NCI-H2227 treated with DMSO at 0.1 percent for 48 hours (cell line): Measurements from ENCODE around the gene CCDC78.

Experiments used
- DNase-seq: peaks from one replicate; lab custom pipeline; 2025; lab: John Stamatoyannopoulos, UW

CCDC78 gene

GRCh38 chr16:722835-723633 lies 3.2 kb downstream of the CCDC78 start:
- no peak for DNase-seq

GRCh38 chr16:721765-722540 lies 4.3 kb downstream of the CCDC78 start:
- DNase-seq: no peak

- peak; percentile 82 for DNase-seq
Observed at GRCh38 chr16:720990-721764, 5.1 kb downstream of the CCDC78 start, which contains the start of gene ANTKMT. Gene ANTKMT, plus strand, starts transcription at chr16:721146. Its CDS starts 129 bp downstream, at chr16:721275.

- peak; percentile 87 for DNase-seq
Observed at GRCh38 chr16:720447-720989, 5.7 kb downstream of the CCDC78 start.

- peak; percentile 26 for DNase-seq
Observed at GRCh38 chr16:719815-720446, 6.3 kb downstream of the CCDC78 start.

- DNase-seq: no peak
Observed at GRCh38 chr16:718922-719321, 7.3 kb downstream of the CCDC78 start.

- DNase-seq: no peak
Observed at GRCh38 chr16:718389-718788, 7.9 kb downstream of the CCDC78 start.

- no peak for DNase-seq
Observed at GRCh38 chr16:717450-718245, 8.6 kb downstream of the CCDC78 start.

GRCh38 chr16:716768-717325 lies 9.4 kb downstream of the CCDC78 start:
- no peak for DNase-seq

- DNase-seq: no peak
Observed at GRCh38 chr16:716200-716568, 10.1 kb downstream of the CCDC78 start.

GRCh38 chr16:715477-716199 lies 10.6 kb downstream of the CCDC78 start:
- no peak for DNase-seq

GRCh38 chr16:714558-715476 lies 11.4 kb downstream of the CCDC78 start, which contains the start of gene METRN:
Gene METRN, plus strand, starts transcription at chr16:715118. Its CDS starts 172 bp downstream, at chr16:715290.
- peak; percentile 92 for DNase-seq

GRCh38 chr16:714079-714478 lies 12.2 kb downstream of the CCDC78 start:
- no peak for DNase-seq

- peak; percentile 25 for DNase-seq
Observed at GRCh38 chr16:712740-713250, 13.4 kb downstream of the CCDC78 start.

GRCh38 chr16:711548-712320 lies 14.5 kb downstream of the CCDC78 start:
- DNase-seq: peak; percentile 49

GRCh38 chr16:711084-711483 lies 15.2 kb downstream of the CCDC78 start:
- no peak for DNase-seq

GRCh38 chr16:710500-711075 lies 15.7 kb downstream of the CCDC78 start:
- no peak for DNase-seq
